Fibroblast of upper back skin (primary cell): Measurements from ENCODE around the gene CIBAR2.

Experiments used
- DNase-seq: peaks from one replicate; pipeline ENCODE4 v3.0.0-alpha.2; 2013

Gene CIBAR2

DNA sequence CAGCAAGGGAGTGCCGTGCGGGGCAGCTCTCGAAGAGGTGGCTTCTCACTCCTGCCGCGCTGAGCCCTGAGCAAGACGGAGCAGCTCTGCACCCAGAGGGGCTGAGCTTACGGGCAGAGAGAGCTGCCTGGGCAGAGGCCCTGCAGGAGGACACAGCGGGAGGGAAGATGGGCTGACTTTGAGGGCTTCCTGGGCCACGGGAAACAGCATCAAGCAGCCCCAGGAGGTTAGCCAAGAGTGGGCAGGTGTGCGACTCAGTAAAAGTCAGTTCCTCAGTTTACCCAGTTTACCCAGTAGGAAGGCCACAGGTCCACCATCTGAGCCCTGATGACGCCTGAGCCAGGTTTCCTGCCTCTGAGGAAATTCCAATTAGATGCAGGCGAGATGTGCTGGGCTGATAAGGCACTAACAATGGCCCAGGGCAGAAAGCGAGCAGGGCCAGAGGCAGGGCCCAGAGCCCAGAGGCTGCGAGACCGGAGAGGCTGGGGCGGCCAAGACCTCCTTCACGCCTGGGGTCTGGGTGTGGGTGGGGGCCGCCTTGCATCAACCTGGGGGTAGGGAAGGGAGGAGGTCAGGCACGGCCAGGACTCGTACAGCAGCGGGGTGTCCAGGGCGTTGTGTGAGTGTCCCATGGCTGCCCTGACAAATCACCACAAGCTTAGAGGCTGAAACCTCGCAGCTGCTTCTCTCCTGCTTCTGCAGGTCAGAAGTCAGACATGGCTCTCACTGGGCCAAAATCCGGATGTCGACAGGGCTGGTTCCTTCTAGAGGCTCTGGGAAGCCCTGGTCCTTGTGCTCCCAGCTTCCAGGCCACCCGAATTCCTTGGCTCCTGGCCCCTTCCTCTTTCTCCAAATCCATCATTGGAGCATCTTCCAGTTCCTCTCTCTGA is 32.0 kb upstream of the CIBAR2 start:
- no peak for DNase-seq

DNA sequence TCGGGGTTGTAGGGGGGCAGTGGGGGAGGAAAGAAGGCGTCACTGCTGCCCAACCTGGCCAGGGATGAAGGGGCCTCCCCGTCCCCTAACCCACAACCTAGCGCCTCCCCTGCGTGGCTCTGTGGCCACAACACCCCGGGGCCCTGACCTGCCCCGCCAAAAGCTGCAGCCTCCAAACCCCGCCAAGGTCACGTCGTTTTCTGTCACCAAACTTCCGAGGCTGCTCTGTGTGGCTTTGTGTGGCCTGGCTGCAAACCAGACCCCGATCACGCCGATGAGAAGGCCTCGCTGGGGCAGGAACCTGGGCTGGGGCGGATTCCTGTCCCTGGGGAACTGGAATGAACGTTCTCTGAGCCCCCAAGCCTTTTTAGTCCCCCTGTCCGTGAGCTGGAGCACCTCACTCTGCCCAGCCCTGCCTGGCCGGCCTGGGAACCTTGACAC is 30.5 kb upstream of the CIBAR2 start:
- no peak for DNase-seq

DNA sequence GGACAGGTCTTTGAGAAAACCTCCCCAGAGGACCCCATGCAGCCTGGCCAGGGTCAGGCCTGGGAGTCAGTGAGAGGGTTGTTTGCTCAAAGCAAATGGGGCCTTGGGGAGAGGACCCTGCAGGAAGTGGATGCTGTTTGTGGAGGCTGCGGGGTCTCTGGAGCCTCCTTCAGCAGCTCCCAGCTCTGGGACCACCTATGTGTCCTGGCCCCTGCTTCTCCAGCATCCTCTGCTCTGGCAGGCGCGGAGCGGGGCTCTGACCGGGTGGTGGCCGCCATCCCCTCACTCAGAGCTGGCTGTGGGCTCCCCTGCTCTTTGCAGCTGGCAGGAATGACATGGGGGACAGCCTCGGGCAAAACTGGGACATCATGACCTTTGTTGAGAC is 29.8 kb upstream of the CIBAR2 start:
- DNase-seq = no peak

DNA sequence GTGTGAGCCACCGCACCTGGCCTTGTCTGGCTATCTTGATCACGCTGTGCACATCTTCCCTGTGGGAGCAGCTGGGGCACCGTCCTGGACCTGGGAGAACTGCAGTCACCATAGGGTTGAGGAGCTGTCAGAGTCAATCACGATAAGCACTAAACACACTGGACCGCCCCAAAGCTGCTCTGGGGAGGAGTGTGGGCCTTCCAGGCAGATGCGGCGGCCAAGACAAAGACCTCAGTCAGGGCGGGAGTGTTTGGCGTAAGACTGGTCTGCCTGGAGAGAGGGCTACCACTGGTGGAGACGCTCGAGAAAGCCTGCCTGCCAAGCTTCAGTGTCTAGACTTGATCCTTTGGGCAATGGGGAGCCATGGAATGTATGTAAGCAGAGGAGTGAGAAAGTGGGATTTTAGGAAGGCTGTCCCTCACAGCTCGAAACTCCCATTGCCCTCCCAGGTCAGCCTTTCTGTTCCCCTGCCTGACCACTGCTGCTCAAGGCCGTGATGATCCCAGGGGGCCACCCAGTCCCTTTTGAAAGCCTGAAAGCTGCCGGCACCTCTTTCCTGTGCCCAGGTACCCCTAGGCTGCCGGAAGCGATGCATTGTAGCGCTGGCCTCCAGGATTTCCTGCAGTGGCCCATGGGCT is 29.3 kb upstream of the CIBAR2 start:
- DNase-seq = no peak

DNA sequence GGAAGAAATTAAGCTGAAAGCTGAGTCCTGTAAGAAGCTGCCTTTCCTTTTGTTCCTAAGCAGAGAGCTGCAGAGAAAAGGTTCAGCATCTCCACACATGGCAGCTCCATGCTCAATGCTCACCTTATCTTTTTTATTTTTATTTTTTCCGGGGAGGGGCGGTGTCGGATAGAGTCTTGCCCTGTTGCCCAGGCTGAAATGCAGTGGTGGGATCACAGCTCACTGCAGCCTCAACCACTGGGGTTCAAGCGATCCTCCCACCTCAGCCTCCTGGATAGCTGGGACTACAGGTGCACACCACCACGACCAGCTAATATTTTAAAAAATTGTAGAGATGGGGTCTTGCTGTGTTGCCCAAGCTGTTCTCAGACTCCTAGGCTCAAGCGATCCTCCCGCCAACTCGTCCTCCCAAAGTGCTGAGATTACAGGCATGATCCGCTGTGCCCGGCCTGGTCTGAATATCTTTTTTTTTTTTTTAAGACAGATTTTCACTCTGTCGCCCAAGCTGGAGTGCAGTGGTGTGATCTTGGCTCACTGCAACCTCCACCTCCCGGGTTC is 28.3 kb upstream of the CIBAR2 start:
- no peak for DNase-seq

DNA sequence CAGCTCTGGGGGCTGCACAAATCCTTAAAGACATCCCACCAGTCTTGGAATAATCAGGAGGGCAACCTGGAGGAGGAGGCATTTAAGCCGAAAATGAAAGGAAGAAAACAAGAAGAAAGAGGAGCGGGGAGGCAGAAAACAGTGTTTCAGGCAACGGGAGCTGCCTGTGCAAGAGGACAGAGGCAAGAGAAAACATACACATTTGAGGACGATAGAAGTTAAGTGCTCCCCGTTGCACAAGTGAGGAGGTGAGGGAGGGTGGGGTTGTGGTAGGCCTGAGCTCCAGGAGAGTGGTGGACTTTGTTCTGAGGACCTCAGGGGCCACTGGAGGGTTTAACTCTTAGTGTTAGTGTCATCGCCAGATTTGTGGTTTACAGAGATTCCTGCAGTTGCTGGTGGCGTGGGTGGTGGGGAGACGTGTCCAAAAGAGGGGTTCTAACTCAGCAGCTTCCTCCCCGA is 27.6 kb upstream of the CIBAR2 start:
- DNase-seq = no peak

DNA sequence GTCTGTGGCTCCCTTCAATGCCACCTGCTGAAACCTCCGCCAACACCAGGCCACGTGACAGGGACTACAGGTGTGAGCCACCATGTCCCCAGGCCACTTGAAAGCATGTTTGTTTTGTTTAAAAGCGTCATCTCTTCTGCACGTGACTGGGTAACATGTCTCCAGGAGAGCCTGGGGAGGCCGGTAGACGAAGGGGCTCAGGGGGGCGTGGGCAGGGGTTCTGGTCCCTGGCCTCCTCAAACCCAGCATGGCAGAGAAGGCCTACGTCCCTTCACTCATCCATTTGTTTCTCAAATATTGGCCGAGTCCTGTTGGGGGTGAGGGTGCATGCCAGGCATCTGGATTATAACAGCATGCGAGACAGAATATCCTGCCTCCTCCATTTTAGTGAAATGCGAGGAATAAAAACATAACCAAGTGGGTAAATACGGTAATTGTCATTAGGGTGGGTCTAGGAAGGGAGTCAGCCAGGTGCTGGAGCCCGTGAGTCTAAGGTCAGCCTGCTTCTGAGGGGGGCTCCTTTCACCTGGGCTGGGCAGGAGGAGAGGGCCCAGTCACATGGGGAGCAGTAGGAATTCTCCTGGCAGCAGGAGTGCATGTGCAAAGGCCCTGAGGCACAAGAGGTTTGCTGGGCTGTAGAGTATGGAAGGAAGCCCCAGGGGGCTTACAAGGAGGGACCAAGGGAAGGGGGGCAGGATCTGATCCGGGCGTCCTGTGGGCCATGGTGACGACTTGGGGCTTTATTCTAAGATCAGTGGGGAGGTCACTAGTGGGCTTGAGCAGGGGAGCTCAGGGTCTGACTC is 26.8 kb upstream of the CIBAR2 start:
- DNase-seq = no peak

DNA sequence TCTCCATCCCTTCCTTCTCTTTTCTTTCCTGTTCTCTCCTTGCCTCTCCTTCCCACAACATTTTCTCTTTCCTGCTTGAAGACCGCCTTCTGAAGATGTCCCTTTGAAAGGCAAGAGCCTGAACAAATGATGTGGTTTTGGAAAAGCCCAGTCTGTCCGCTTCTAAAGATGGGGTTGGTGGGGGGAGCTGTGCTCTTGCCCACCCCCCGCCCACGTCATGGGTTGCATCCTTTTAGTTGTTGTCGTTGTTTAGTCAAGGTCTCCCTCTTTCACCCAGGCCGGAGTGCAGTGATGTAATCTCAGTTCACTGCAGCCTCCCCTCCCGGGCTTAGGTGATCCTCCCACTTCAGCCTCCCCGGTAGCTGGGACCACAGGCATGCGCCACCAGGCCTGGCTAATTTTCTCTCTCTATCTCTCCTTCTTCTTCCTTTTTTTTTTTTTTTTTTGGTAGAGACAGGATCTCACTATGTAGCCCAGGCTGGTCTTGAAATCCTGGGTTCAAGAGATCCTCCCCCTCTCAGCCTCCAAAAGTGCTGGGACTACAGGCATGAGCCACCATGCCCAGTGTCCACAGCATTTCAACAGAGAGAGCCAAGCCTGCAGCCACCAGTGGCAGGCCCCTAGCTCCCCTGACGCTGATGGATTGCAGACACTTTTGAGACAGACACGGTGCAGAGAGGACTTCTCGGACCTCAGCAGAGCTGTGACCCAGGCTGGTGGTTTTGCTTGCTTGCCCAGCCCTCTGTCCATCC is 26.0 kb upstream of the CIBAR2 start:
- no peak for DNase-seq

DNA sequence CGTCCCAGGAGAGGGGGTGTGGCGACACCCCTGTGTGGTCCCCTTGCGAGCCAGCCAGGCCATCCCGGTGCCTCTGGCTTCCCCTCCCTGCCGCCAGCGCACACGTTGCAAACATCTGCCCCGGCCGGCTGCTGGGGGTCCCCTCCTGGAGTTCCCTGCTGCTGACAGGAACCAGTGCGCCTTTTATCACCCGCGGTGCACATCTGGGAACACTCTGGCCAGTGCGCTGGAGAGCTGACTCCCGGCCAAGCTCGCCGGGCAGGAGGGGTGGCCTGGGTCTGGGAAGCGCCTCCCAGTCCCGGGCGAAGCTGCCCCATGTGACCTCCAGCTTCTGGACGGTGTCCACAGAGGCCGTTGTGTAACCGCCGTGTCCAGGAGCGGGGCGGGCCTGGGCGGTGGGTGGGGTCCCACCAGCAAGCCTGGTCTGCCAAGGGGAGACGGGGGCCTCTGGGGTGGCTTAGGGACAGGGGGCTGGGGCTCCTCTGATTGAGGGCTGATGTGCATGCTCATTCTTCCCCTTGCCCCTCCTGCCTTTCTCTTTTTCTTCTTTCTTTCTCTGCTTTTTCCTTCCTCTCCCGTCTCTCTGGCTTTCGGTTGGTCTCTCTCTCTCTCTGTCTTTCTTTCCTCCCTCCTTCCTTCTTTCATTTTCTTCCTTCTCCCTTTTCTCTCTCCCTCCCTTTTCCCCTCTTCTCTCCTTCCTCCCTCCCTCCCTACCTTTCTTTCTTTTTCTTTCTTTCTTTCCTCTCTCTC is 25.2 kb upstream of the CIBAR2 start:
- DNase-seq = peak; percentile 86

DNA sequence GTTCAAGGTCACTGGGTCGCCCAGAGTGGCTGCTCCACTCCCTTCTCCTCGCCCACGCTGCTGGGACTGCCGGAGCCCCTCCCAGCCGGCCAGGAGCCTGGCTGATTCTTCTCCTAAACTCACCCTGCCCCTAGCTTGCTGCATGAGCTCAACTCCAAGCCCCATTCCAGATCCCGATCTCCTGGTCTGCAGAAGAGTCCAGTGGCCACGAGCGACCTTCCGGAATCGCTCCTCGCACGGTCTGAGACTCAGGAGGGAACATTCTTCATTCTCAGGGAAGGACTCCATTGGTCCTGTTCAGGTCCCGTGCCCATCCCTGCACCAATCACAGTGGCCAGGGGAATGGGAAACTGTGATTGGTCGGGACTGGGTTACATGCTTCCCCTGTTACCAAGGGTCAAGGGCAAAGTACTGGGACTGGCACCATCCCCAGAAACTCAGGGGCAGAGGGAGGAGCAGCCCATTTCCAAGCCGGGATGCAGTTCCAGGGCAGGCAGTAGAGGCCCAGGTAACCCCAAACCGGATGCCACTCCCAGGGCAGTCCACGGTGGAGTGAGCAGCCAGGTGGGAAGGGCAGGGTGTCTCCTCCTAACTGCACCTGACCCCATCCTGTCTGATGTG is 24.5 kb upstream of the CIBAR2 start:
- DNase-seq = no peak

DNA sequence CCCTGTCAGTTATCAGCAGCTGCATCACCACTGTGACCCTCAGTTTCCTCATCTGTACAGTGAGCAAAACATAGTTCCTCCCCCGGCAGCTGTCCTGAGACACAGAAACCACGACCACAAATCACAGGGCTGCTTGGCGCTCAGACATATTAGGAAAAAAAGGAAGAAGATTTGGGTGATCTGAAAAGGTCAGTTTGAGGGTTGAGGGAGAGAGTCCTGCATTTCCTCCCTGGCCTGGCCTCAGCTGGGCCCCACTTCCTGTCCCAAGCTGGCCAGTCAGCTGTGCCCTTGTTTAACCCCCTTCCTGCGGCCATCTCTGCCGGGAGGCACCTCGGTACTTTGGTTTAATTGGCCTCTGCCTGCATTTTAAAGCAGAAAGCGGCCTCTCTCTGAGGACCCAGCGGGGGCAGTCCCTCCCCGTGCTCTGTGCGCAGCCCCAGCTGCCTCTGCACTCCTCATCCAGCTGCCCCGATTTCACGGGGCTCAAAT is 24.0 kb upstream of the CIBAR2 start:
- no peak for DNase-seq

DNA sequence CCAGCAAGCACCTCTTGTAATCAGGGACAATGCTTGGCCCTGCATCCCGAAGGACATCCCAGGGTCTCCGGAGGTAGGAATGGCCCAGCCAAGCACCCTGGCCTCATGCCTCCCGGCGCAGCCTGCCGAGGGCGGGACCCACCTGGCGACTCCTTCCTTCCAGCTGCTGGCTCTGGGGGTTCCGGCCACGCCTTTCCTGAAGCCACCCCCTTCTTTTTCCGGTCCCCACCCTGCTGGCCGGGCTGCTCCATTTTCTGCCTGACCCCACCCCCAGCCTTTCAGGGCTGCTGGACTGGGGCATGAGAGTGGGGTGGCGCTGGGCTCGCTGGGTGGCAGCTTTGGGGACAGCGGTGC is 22.5 kb upstream of the CIBAR2 start:
- no peak for DNase-seq

DNA sequence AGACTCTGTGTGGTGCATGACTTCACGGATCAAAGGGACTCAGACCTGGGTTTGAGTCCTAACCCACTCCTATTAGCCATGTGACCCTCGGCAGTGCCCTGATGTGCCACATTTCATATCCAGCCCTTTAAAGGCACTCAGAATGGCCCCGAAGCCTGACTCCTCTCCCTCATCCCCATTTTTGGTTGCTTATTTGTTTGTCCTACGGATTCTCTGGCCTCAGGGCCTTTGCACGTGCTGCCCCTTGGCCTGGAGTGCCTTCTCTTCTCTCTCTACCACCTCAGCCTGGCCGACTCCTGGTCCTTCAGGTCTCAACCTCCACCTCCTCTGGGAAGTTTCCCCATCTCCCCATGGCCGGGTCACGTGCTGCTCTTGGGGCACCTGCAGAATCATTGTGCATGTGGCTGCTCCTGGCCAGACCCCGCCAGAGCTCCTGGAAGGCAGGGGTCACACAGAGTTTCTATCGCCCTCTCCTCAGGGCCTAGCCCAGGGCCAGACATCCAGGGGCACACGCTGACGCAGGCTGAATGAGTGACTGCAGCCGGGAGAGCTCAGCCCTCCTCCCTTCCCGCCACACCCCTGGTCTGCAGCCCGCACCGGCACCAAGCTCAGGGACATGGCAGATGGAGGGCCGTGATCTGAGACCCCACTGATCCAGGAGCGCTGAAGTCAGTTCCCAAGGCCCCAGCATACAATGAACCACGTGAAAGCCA is 22.0 kb upstream of the CIBAR2 start:
- no peak for DNase-seq

DNA sequence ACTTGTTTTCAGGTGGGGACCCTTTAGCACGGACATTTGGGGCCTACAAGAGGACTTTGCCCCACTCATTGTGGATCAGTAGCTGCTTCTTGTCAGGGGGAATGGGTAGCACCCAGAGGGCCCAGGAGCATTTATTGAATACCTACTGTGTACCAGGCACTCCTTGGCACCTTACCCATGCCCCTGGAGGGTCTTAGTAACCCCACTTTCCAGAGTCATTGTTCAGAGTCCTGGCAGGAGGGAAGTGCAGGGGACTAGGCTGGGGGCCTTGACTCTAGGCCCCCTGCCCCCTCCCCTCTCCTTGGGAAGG is 21.0 kb upstream of the CIBAR2 start:
- no peak for DNase-seq

DNA sequence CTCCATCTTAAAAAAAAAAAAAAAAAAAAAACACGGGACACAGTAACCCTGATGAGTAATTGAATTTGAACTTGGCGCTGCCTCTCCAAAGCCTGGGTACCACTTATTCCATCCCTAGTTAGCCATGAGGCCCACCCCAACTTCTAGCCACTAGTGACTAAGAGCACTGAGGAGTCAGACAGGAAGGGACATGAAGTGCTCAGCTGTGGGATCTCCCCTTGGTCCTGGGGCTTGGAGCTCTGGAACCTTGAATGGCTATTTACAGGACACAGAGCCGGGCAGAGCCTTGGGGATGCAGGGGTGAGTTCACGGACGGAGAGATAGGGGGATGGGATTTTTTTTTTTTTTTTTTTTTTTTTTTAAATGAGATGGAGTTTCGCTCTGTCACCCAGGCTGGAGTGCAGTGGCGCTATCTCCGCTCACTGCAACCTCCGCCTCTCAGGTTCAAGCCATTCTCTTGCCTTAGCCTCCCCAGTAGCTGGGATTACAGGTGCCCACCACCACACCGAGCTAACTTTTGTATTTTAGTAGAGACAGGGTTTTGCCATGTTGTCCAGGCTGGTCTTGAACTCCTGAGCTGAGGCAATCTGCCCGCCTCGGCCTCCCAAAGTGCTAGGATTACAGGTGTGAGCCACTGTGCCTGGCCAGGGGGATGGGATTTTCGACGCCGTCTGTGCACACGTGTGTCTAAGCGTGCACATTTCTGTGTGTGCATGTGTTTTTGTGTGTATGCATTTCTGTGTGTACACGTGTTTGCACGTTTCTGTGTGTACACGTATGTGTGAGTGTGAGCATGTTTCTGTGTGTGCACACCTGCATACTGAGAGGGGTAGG is 20.4 kb upstream of the CIBAR2 start:
- DNase-seq = no peak

DNA sequence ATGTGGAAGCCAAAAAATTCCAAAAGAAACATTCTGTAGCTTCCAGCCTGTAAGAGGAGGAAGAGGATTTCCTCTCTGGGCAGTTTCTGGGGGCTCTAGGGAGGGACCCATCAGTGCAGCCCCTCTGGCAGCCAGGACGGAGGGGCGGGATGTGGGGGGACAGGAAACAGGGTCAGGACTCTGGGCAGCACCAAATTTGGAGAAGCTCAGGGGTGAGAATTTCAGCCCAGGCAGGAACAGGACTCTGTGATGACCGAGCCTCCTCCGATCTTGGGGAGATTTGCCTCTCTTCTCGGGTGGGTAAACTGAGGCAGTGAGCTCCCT is 18.4 kb upstream of the CIBAR2 start:
- no peak for DNase-seq

DNA sequence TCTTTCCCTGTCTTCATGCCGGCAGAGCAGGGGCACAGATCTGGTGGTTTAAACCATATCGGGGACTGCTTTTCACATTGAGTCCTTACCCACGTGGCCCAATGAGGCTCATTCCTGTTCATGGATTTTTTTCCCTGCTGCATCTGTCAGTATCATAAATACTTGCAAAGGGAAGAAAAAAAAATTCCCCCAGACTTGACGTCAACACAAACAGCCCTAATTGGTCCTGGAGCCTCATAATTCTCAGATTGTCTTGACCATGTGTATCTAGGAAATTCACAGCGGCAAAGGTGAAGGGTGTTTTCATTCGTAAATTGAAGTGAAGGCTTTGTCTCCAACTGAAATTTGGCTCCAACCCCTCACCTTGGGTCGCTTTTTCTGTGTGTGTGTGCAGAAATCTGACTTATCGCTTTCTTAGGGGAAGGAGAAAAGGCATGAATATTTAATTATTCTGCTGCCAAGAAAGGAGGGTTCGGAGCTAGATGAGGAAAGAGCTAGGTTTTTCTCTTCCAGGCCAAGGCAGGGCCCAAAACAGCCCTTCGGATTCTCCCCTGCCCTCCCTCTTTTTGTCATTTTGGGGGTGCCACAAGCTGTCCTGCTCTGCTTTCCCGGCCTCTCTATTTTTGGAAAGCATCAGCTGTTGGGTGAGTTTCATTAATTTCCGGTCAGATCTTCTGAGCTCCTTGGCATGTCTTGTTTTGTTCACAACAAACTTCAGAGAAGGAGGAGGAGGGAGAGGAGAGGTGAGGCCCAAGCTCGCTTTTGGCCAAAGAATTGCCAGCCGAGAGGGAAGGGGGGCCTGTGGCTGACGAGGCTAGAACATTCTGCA is 17.8 kb upstream of the CIBAR2 start:
- DNase-seq = peak; percentile 45

DNA sequence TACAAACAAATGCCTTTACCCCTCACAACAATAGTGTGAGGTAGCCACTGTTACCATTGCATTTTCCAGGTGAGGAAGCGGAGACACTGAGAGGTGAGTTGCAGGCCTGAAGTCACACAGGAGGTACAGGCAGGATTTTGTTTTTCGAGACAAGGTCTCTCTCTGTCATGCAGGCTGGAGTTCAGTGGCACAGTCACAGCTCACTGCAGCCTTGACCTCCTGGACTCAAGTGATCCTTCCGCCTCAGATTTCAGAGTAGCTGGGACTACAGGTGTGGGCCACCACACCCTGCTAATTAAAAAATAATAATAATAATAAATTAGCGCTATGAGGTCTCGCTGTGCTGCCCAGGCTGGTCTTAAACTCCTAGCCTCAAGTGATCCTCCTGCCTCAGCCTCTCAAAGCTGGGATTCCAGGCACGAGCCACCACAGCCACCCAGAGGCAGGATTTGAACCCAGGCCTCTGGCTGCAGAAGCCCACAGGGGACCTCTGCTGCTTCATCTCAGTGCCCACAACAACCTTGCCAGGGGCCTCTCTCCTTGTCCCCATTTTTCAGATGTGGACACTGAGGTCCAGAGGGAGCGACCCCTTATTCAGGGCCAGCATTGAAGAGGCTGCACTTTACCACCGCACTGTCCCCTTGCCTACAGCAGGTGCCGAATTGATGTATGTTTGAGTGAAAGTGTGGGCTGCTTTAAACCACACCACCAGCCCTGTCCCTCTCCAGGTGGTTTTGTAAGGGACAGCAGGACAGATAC is 16.0 kb upstream of the CIBAR2 start:
- DNase-seq = no peak
